ENCODE results near the gene C3orf80.

Gene C3orf80

DNA sequence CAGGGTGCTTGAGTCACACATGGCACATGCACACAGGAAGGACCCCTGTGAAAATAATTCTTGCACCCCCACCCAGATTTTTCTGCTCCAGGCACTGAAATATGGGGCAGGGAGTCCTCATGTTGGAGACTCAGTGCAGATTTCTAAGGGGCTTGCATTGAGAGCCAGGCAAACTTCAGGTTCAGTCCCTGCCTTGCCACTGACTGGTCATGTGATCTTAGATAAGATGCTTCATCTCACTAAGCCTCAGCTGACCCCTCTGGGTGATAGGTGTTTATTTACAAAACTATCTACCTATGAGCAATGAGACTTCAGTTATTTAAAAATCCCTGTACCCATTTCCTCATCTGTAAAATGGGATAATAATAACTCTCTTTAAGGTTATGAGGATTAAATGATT lies 30.1 kb upstream of the C3orf80 start:
- TF ChIP-seq EZH2phosphoT487 (IDR thresholded peaks at IDR 0.05; ENCODE audit: borderline replicate concordance, low read length) (no peak), CTCF (IDR thresholded peaks at IDR 0.05; ENCODE audit: low read depth, low read length, poor library complexity, severe bottlenecking) (no peak)
- Histone ChIP-seq H3K4me3 (ENCODE audit: low read length) (no peak overlapping the region), H3K4me2 (ENCODE audit: low read length) (no peak overlapping the region)

GRCh38 chr3:160196511-160197104 lies 28.6 kb upstream of the C3orf80 start:
- no peaks in the 10 kb centered on the region for H3K9me3 ChIP-seq (ENCODE audit: control insufficient read depth, insufficient read depth, low read length)

More for the DNA sequence above, 30.1 kb upstream of the C3orf80 start:
- no peaks in the 10 kb centered on the region for H4K20me1 ChIP-seq (ENCODE audit: control insufficient read depth, insufficient read depth, low read depth, low read length)
- H3K27ac ChIP-seq (ENCODE audit: low read depth, low read length): no peak overlapping the region
- no peaks in the 10 kb centered on the region for H3F3A ChIP-seq (ENCODE audit: control insufficient read depth, insufficient read depth)
- H3K9me2 ChIP-seq (replicated peaks; ENCODE audit: control insufficient read depth, low read length): no peaks in the 10 kb centered on the region
- H3K4me1 ChIP-seq (ENCODE audit: control insufficient read depth, low read length): no peaks in the 10 kb centered on the region
- H3K9me3 ChIP-seq (ENCODE audit: control insufficient read depth, insufficient read depth, low read length): no peaks in the 10 kb centered on the region
- no peaks in the 10 kb centered on the region for H3K79me2 ChIP-seq (ENCODE audit: control insufficient read depth, low read length)
- H3K36me3 ChIP-seq (ENCODE audit: control insufficient read depth, low read length): no peaks in the 10 kb centered on the region
- no peaks in the 10 kb centered on the region for H3K27me3 ChIP-seq (ENCODE audit: control insufficient read depth, low read length)

DNA sequence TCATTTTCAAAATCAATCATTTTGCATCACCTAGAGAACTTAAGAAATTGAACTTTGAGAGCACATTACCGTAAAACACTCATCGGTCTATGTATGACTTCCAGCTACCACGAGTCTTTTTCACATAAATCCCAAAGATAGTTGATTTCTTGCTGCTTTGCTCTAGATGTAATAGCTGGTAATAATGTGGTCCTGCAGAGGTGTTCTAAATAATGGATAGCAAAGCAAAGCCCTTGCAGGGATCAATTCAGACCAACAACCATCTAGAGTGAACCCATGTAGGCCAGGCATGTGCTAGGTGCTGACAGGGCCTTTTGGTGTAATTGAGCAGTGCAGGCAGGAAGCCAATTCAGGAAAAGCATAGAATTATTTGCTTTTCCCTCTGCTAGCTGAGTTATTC lies 26.1 kb upstream of the C3orf80 start:
- Histone ChIP-seq H4K20me1 (ENCODE audit: control insufficient read depth, insufficient read depth, low read depth, low read length) (no peaks in the 10 kb centered on the region), H3F3A (ENCODE audit: control insufficient read depth, insufficient read depth) (no peaks in the 10 kb centered on the region), H3K4me1 (ENCODE audit: control insufficient read depth, low read length) (no peaks in the 10 kb centered on the region), H3K36me3 (ENCODE audit: control insufficient read depth, low read length) (no peaks in the 10 kb centered on the region), H3K9me3 (ENCODE audit: control insufficient read depth, insufficient read depth, low read length) (no peaks in the 10 kb centered on the region), H3K9me2 (replicated peaks; ENCODE audit: control insufficient read depth, low read length) (no peaks in the 10 kb centered on the region), H3K27ac (ENCODE audit: low read depth, low read length) (no peak overlapping the region), H3K79me2 (ENCODE audit: control insufficient read depth, low read length) (no peaks in the 10 kb centered on the region), H3K4me3 (ENCODE audit: low read length) (no peak overlapping the region), H3K4me2 (ENCODE audit: low read length) (no peak overlapping the region), H3K27me3 (ENCODE audit: control insufficient read depth, low read length) (no peaks in the 10 kb centered on the region)
- no peak for TF ChIP-seq CTCF (IDR thresholded peaks at IDR 0.05; ENCODE audit: low read depth, low read length, poor library complexity, severe bottlenecking)
- no peak for TF ChIP-seq EZH2phosphoT487 (IDR thresholded peaks at IDR 0.05; ENCODE audit: borderline replicate concordance, low read length)

More at GRCh38 chr3:160196511-160197104, 28.6 kb upstream of the C3orf80 start:
- no peaks in the 10 kb centered on the region for H3K36me3 ChIP-seq (ENCODE audit: control insufficient read depth, low read length)
- no peak overlapping the region for H3K4me3 ChIP-seq (ENCODE audit: low read length)
- no peaks in the 10 kb centered on the region for H3K79me2 ChIP-seq (ENCODE audit: control insufficient read depth, low read length)
- TF ChIP-seq EZH2phosphoT487 (IDR thresholded peaks at IDR 0.05; ENCODE audit: borderline replicate concordance, low read length) (no peak), CTCF (IDR thresholded peaks at IDR 0.05; ENCODE audit: low read depth, low read length, poor library complexity, severe bottlenecking) (no peak)
- H3K4me1 ChIP-seq (ENCODE audit: control insufficient read depth, low read length): no peaks in the 10 kb centered on the region
- no peaks in the 10 kb centered on the region for H4K20me1 ChIP-seq (ENCODE audit: control insufficient read depth, insufficient read depth, low read depth, low read length)
- no peak overlapping the region for H3K27ac ChIP-seq (ENCODE audit: low read depth, low read length)
- no peaks in the 10 kb centered on the region for H3F3A ChIP-seq (ENCODE audit: control insufficient read depth, insufficient read depth)
- no peaks in the 10 kb centered on the region for H3K27me3 ChIP-seq (ENCODE audit: control insufficient read depth, low read length)
- no peaks in the 10 kb centered on the region for H3K9me2 ChIP-seq (replicated peaks; ENCODE audit: control insufficient read depth, low read length)
- no peak overlapping the region for H3K4me2 ChIP-seq (ENCODE audit: low read length)
